HTERT RPE-1 (cell line): ENCODE measurements around the gene DGKD.

Experiments
- in situ Hi-C: fragments of 300-500 bp; cut with MboI; formaldehyde crosslinking; loops from 4 replicates; pipeline ENCODE4 v1.14.3; 2020; ENCODE audit warnings: low sequenced_read_pairs

The DGKD gene

GRCh38 chr2:233455491-233455890, 101.2 kb downstream of the DGKD start:
- in situ Hi-C loops, result no loop called here

GRCh38 chr2:233456111-233456510, 101.8 kb downstream of the DGKD start:
- in situ Hi-C loops, result no loop called here

- in situ Hi-C loops, result no loop called here
These were observed 102.6 kb downstream of the DGKD start for GRCh38 chr2:233456934-233457333.

- in situ Hi-C loops, result no loop called here
These were observed 103.1 kb downstream of the DGKD start for GRCh38 chr2:233457356-233457755.

- in situ Hi-C loops, result no loop called here
These were observed 103.8 kb downstream of the DGKD start for GRCh38 chr2:233458031-233458610.

- in situ Hi-C loops, result no loop called here
These were observed 104.5 kb downstream of the DGKD start for GRCh38 chr2:233458826-233459225.

- in situ Hi-C loops, result no loop called here
These were observed 105.1 kb downstream of the DGKD start for GRCh38 chr2:233459426-233459825.

- in situ Hi-C loops, result no loop called here
These were observed 106.6 kb downstream of the DGKD start for GRCh38 chr2:233460726-233461441.

GRCh38 chr2:233461481-233461891, 107.2 kb downstream of the DGKD start:
- in situ Hi-C loops, result no loop called here

GRCh38 chr2:233462202-233462785, 108.0 kb downstream of the DGKD start:
- in situ Hi-C loops, result no loop called here

GRCh38 chr2:233462826-233463470, 108.7 kb downstream of the DGKD start:
- in situ Hi-C loops, result no loop called here

GRCh38 chr2:233463586-233463985, 109.3 kb downstream of the DGKD start:
- in situ Hi-C loops, result no loop called here

GRCh38 chr2:233464056-233464455, 109.8 kb downstream of the DGKD start:
- in situ Hi-C loops, result no loop called here

GRCh38 chr2:233464531-233465240, 110.4 kb downstream of the DGKD start:
- in situ Hi-C loops, result no loop called here

- in situ Hi-C loops, result no loop called here
These were observed 112.8 kb downstream of the DGKD start for GRCh38 chr2:233466991-233467603.

GRCh38 chr2:233468047-233468740, 113.9 kb downstream of the DGKD start:
- in situ Hi-C loops, result no loop called here

- in situ Hi-C loops, result no loop called here
These were observed 114.4 kb downstream of the DGKD start for GRCh38 chr2:233468741-233469110.

- in situ Hi-C loops, result no loop called here
These were observed 115.1 kb downstream of the DGKD start for GRCh38 chr2:233469261-233470010.

- in situ Hi-C loops, result no loop called here
These were observed 115.9 kb downstream of the DGKD start for GRCh38 chr2:233470011-233470687.
